DMS114 treated with DMSO at 0.1 percent for 48 hours (cell line): ENCODE data around the gene KCNIP3.
"Not testable (repeated sequence)": the region's sequence is repeated elsewhere in the genome, so short reads cannot be mapped to it uniquely, and the experiment has no call there.

Experiments used
- DNase-seq: peaks from one replicate; lab custom pipeline; 2025; ENCODE audit not compliant: unreplicated experiment; lab: John Stamatoyannopoulos, UW

KCNIP3 gene

DNA sequence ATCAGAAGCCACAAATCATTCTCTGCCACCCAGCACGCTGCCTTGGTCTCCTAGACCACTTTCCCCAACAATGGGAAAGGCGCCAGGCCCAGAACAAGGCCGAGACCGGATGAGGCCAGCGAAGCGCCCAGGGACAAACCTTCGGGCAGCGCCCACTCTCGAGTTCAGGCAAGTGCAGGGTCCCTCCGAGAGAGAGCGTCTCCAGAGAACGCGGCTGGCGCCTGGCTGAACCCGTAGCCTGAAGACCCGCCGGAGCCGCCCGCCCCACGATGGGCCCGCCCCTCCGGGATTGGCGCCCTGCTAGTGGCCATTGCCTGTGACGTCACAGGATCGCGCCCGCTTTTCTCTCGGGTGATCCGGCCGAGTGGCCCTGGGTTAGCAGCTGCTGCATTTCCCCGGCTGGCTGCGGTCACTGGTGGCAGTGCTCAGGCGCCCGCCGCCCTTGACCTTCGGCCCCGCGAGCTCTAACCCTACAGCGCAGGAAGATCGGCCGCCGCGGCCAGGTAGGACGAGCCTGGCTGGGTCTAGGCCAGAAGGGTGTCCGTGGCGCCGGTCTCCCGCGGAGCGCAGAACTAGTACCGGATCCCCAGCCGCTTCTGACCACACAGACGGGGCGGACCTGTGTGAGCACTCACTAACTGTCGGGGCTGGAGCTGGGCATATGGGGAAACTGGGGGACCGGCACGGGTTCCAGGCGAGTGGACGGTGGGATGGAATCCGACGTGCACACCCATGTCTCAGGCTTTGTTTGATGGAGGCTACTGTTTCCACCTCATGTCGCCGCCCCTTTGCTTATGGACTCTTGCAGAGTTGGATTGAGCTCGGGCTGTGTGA, 105.4 kb downstream of the KCNIP3 start, which contains the start of gene FAHD2A:
FAHD2A (plus strand) TSS at position 339 of the 834 bp plus-strand sequence. CDS start 2,851 bp downstream, outside the sequence.
- peak; percentile 80 for DNase-seq

DNA sequence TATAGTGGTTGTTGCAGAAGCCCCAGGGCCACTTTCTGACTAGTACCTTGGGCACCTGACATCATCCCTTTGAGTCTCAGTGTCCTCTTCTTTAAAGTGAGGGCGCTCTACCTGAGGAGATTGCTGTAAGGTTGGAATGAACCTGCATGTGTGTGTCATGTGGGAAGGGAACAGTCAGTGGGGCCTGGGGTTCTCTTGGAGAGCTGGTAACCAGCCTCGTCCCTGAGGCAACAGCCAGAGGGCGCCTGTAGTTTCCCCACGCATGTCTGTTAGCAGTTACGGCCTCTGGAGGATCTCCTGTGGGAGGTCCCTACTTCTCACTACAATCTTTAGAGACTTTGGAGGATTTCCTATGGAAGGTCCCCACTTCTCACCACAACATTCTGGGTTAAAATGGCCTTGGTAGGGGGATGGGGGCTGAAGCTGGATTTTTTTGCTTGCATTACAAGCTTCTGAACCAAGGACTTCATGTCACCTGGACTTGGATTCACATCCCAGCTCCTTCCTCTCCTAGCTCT, 106.1 kb downstream of the KCNIP3 start:
- not testable (repeated sequence) for DNase-seq

DNA sequence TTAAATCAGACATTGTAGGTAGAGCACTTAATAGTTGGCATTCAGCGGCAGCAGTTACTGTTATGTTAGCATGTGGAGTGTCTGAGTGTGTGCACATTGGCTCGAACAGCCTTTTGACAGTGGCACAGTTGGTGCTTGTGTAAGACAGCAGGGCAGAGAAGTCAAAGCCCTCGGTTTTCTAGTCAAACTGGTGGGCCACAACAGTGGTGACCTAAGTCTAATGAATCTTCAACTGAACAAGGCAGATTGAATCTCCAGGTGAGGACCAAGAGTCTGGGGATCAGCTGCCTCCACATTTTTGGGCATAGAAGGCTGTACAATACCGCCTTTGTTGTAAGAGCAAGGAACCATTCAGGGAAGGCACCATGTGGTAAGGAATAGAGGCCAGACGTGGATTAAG, 106.7 kb downstream of the KCNIP3 start:
- DNase-seq = not testable (repeated sequence)

DNA sequence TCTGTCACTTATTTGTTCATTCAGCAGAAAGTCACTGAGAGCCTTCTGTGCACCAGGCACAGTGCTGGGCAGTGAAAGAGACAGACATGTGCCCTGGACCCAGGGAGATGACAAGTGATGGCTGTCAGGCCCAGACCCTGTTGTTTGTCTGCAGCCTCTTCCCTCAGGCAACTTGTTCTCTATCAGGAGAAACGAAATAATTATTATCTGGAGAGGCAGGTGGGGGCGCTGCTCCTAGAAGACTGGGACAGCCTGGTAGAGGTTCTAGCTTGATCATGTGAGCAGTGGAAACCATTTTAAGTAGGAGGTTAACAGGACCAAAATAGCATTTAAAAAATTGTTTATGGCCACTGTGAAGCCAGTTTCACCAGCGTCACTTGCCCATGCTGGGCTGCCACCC, 107.5 kb downstream of the KCNIP3 start:
- DNase-seq = peak; percentile 7

DNA sequence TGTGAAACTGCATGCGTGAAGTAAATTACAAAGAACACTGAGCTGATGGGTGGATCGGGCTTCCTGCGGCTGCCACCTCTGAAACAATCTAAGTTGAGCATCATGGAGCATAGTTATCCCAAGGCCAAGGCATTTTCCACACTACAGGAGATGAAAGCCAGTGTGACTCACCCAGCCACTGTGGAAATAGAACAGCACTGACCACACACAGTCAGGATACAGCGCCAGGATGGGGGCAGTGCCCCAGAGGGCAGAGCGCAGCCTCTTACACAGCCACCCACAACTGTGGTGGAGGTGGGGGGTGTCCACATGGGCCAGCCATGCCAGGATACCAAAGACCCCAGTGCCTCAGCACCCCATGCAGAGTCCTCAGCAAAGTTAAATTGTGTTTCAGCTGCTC, 114.1 kb downstream of the KCNIP3 start:
- DNase-seq = not testable (repeated sequence)

DNA sequence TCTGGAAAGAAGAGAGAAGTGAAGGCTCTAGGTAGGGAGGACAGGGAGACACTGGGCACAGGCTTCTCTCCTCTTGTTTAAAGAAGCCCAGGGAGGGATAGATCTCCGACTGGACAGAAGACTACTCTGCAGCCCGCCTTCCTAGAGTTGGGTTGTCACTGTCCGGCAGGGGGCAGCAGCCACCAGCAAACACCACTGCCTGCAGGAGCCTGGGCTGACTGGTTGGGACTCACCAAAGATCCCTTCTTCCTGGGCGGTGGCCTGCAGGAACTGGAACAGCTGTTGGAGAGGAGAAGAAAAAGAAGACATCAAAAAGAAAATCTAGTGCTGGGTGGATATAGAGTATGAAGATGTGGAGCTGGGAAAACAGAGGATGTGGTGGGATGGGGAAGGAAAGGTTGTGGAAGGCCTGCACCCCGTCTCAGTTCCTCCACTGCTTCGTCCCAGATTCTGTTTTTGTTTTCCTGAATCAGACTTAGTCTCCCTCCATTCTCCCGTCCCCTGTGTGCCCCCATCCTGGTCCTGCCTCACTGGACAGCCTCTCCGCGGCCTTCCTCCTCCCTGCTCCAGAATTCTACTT, 117.0 kb downstream of the KCNIP3 start:
- peak; percentile 70 for DNase-seq

GRCh38 chr2:95415138-95415537, 118.0 kb downstream of the KCNIP3 start:
- not testable (repeated sequence) for DNase-seq

GRCh38 chr2:95415561-95415960, 118.4 kb downstream of the KCNIP3 start:
- not testable (repeated sequence) for DNase-seq

DNA sequence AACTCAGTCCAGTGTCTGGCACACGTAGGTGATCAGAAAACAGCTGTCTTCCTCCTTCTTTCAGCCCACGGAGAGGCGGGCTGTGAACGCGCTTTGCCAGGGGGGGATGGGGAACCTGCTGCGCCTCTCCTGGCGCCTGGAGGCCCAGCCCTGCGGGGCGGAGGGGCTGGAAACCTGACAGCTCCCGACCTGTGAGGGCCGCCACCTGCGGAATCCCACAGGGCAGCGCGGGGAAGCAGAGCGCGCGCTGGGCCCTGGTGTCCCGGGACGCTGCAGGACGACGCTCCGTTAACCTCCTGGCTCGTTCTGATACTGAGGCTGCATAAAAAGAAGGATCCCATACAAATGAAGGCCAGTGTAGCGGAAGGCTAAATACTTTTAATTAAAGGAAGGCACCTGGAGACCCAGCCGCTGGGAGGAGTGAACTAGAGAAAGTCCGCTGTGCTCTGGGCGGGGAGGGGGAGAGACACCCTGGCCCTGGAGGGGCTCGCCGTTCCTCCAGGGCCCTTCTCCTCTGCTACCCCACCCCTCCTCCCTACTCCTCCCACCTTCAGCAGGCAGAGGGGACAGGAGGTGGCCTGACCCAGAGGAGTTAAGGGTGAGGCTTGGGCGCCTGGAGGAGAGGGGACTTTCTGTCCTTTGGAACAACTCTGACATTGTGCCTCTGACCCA, 130.2 kb downstream of the KCNIP3 start:
- DNase-seq = not testable (repeated sequence)

DNA sequence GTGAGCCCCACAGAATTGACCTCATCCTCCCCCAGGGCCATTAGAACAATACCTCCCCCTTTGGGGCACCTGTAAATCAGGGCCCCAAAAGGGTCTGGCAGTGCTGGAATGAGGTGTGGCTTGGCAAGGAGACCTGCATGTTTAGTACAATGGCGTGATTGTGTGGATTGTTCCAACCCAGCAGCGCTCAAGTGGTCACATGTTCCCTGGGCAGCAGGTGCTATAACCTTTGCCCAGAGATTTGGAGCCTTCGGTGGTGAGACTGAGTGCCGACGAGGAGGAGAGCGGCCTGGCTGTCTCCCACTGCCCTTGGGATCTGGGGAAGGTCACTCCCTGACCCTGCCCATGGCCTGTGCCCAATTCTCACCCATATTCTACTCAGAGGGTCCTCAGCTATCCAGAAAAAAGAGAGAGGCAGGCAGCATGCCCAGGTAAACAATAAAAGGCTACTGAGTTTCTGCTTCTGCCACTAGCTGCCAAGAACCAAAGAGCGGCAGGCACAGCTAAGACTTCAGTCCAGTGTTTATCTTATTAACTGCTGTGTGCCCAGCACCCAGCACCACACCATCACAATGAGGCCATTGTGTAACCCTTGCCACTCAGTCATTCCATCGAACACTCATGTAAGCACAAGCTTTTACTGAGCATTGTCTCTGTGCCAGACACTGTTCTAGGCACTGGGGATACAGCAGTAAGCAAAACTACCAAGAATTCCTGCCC, 132.8 kb downstream of the KCNIP3 start:
- not testable (repeated sequence) for DNase-seq

DNA sequence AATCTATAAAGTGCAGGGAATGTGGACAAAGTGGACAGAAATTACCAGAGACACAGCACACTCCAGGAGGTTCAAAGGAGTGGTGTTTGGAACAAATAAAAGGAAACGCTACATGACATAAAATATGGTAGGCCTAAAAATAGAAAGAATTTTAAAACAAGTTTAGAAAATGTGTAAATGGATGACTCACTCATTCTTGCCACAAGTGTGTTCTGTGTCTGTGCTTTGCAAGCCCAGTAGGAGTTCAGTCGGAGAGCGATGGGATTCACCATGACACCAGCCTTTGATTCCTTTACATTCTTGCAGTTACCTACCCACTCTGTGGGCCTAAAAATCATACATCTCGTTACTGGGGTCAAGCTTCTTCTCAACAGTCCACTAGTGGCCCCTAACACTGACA, 136.2 kb downstream of the KCNIP3 start:
- not testable (repeated sequence) for DNase-seq

DNA sequence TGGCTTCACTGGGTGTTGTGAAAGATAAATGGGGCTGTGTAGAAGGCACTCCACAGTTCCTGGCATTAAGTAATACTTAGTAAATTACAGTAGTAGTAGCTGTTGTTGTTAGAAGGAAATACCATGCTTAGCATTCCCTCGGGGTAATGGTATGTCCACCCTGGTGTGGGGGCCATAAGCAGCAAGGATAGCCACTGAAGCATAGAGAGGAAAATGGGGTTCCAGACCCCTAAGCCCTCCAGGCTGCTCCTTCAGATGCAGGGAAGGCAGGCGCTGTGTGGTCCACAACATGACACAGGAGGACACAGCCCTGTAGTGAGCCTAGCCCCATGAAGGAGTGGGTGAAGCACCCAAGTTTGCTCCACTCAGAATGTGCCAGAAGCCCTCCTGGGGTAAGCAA, 136.8 kb downstream of the KCNIP3 start:
- not testable (repeated sequence) for DNase-seq

- DNase-seq = not testable (repeated sequence)
These were observed 137.4 kb downstream of the KCNIP3 start for GRCh38 chr2:95434507-95435076.

DNA sequence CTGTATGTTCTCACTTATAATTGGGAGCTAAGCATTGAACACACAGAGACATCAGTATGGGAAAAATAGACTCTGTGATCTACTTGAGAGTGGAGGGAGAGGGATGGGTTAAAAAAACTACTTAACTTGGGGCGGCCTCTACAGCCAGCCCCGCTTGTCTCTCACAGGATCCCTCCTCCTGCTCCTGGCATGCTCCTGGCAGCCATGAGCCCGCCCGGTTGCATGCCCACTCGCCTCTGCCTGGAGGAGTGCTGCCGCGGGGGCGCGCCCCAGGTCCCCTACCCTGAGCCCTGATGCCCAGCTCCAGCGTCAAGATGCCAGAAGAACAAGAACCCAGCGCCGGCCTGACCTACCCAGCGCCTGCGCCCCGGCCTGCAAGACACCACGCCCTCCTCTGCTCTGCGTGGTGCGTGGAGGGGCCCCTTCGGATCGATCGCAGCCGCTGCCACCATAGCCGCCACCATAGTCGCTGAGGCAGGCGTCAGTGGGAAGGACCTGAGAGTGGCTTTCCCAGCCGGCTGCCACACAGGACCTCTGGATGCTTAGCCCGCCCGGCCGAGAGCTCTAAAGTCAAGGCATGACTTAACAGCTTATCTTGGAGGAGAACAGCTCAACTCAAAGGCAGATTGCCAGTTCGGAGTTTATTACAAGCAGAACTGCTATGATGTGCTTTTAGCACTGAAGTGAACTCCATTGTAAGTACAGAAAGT, 138.2 kb downstream of the KCNIP3 start:
- DNase-seq = not testable (repeated sequence)
